Mucosa of stomach (tissue), 1 donor: ENCODE measurements around the gene SMCO4.
"Not testable (repeated sequence)": the region's sequence is repeated elsewhere in the genome, so short reads cannot be mapped to it uniquely, and the experiment has no call there.

Source experiments
- H3K27me3 ChIP-seq: one replicate; pipeline ENCODE4 v1.7.0; 2013; ENCODE audit warnings: mild to moderate bottlenecking, low read length; ENCODE audit not compliant: control insufficient read depth, insufficient read depth
- H3K36me3 ChIP-seq: one replicate; pipeline ENCODE4 v1.7.0; 2013; ENCODE audit warnings: low read length; ENCODE audit not compliant: control insufficient read depth, insufficient read depth
- H3K4me1 ChIP-seq: one replicate; pipeline ENCODE4 v1.7.0; 2013; ENCODE audit warnings: mild to moderate bottlenecking, low read length; ENCODE audit not compliant: control insufficient read depth, insufficient read depth
- H3K4me3 ChIP-seq: one replicate; pipeline ENCODE4 v1.7.0; 2013; ENCODE audit warnings: low read length
- H3K9ac ChIP-seq: one replicate; pipeline ENCODE4 v1.7.0; 2013; ENCODE audit warnings: mild to moderate bottlenecking, low read length, moderate library complexity
- H3K9me3 ChIP-seq: one replicate; pipeline ENCODE4 v1.7.0; 2013; ENCODE audit warnings: mild to moderate bottlenecking, low read length, moderate library complexity; ENCODE audit not compliant: control insufficient read depth
- donor health status: Pancreatic carcinoma.

The SMCO4 gene

DNA sequence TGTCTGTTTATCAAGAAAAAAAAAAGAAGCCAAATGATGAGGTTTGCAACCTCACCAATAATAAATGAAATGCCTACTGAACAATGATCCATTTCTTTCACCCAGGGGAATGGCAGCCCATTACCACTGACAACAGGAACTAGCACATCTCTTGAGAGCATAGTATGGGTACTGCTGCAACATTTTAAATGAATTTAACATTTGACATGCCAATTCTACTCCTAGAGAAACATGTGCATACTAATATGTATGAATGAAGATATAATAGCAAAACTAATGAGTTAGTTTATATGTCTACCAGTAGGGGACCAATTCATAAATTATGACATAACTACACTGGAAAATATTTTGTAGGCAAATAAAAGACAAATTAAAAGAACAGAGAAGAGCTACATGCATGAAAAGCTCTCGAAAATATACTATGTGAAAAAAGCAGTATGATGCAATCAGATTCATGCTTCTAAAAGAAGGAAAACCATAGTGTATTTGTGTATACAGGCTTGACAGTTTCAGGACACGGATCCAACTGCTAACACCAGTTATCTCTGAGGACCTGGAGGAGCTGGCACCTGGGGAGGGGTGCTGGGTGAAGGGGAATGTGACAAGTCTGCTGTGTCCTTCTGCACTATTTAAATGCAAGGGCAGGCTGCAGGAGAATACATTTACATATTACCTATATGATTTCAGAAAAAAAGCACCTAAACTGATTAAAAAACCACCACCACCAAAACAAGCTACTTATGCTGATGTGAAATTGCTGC lies 6.9 kb downstream of the SMCO4 start:
- Histone ChIP-seq H3K36me3 (no peaks in the 10 kb centered on the region), H3K27me3 (no peaks in the 10 kb centered on the region), H3K4me3 (no peak overlapping the region), H3K4me1 (peaks cover 19% of the 10 kb centered on the region), H3K9ac (no peak overlapping the region), H3K9me3 (no peaks in the 10 kb centered on the region)

DNA sequence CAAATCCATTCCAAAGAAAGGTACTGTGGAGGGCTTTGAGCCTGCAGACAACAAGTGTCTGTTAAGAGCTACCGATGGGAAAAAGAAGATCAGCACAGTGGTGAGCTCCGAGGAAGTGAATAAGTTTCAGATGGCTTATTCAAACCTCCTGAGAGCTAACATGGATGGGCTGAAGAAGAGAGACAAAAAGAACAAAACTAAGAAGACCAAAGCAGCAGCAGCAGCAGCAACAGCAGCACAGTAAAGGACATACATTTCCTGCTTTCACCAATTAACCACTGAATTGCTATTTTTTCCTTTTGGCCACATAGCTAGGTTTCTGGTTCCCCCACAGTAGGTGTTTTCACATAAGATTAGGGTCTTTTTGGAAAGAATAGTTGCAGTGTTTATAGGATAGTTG lies 7.6 kb downstream of the SMCO4 start:
- not testable (repeated sequence) for H3K9me3 ChIP-seq, H3K4me3 ChIP-seq, H3K27me3 ChIP-seq, H3K9ac ChIP-seq, H3K36me3 ChIP-seq
- H3K4me1 ChIP-seq = peaks cover 22% of the 10 kb centered on the region

DNA sequence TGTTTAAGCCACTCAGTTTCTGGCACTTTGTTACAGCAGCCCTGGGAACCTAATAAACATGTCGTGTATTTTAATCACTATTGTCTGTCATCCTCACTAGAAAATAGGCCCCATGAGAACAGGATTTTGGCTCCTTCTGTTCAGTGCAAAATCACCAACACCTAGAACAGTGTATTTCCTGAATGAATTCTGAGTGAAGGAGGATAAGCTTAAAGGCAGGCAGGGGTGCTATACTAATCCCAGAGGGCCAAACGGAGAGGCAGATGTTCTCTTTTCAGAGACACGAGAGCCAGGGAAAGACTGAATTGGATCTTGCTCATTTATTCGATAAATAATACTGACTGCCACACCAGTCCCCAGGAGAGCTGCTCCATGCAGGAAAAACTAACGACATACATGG lies 10.4 kb downstream of the SMCO4 start:
- no peaks in the 10 kb centered on the region for H3K9me3 ChIP-seq
- no peaks in the 10 kb centered on the region for H3K36me3 ChIP-seq
- H3K4me1 ChIP-seq = peaks cover 41% of the 10 kb centered on the region
- H3K27me3 ChIP-seq = no peaks in the 10 kb centered on the region
- H3K4me3 ChIP-seq = no peak overlapping the region
- H3K9ac ChIP-seq = no peak overlapping the region

DNA sequence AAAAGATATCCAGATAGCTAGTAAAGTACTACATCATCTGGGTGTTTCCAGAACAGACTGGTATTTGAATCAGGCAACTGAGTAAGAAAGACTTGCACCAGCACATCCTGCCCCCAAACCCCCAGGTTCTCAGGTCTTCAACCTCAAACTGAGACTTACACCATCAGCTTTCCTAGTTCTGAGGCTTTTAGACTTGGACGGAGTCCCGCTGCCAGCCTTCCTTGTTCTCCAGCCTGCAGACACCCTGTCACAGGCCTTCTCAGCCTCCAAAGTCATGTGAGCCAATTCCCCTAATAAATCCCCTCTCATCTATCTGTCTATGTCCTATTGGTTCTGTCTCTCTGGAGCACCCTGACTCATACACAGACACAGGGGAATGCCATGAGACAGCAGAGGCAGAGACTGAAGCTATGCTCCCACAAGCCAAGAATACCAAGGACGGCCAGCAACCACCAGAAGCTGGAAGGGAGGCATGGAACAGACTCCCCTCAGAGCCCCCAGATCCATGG lies 10.9 kb downstream of the SMCO4 start:
- Histone ChIP-seq H3K36me3 (no peaks in the 10 kb centered on the region), H3K9ac (no peak overlapping the region), H3K9me3 (no peaks in the 10 kb centered on the region), H3K4me3 (no peak overlapping the region), H3K27me3 (no peaks in the 10 kb centered on the region), H3K4me1 (peaks cover 36% of the 10 kb centered on the region)

DNA sequence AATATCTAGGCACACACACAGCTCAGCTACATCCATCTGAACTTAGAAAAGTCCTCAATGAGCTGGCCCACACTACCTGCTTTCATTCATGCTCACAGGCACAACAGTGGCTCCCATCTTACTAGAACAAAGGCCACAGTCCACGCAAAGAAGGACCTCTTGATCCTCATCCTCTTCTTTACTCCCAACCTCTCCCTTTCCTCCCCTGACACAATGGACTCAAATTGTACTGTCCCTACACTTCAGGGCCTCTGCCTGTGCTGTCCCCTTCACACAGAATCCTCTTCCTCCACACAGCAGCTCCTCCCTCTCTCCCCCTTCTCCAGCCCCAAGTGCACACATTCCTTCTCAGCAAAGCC lies 12.7 kb downstream of the SMCO4 start:
- H3K9ac ChIP-seq = peak overlapping the region; percentile 19
- H3K4me3 ChIP-seq = no peak overlapping the region
- no peaks in the 10 kb centered on the region for H3K36me3 ChIP-seq
- no peaks in the 10 kb centered on the region for H3K9me3 ChIP-seq
- no peaks in the 10 kb centered on the region for H3K27me3 ChIP-seq
- peaks cover 49% of the 10 kb centered on the region for H3K4me1 ChIP-seq

DNA sequence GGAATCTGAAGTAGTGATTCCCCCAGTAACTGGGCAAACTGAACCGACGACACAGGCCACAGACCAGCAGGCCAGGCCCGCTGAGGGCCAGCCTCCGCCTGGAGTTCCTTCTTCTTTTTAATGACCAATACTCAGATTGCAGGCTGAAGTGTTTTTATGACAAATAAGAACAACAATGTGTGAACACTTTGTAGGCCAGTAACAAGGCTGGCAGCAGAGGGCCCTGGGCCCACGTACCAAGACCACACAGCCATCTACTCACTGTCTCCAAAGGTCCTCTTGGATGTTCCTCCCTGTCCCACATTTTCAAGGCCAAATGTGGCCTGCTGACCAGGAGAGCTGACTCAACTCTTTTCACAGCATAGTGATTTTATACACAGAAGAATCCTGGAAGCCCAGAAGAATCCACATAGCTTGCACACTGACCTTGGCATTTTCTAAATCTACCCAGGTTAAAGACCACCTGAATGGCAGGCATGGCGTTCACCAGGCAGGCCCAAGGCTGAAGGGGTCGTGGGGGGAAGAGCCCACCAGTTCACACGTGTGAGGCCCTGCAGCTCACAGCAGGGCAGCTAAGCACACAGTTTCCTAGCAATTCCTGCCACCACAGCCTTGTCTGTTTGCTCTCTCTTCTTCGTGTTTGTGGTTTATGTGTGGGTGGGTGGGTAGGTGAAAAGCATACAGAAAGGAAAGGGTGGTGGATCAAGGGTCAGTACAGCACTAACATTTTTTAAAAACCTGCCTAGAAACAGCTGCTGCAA lies 13.3 kb downstream of the SMCO4 start:
- no peaks in the 10 kb centered on the region for H3K36me3 ChIP-seq
- no peak overlapping the region for H3K4me3 ChIP-seq
- peaks cover 55% of the 10 kb centered on the region for H3K4me1 ChIP-seq
- H3K9ac ChIP-seq = peak overlapping the region; percentile 19
- no peaks in the 10 kb centered on the region for H3K27me3 ChIP-seq
- H3K9me3 ChIP-seq = no peaks in the 10 kb centered on the region

DNA sequence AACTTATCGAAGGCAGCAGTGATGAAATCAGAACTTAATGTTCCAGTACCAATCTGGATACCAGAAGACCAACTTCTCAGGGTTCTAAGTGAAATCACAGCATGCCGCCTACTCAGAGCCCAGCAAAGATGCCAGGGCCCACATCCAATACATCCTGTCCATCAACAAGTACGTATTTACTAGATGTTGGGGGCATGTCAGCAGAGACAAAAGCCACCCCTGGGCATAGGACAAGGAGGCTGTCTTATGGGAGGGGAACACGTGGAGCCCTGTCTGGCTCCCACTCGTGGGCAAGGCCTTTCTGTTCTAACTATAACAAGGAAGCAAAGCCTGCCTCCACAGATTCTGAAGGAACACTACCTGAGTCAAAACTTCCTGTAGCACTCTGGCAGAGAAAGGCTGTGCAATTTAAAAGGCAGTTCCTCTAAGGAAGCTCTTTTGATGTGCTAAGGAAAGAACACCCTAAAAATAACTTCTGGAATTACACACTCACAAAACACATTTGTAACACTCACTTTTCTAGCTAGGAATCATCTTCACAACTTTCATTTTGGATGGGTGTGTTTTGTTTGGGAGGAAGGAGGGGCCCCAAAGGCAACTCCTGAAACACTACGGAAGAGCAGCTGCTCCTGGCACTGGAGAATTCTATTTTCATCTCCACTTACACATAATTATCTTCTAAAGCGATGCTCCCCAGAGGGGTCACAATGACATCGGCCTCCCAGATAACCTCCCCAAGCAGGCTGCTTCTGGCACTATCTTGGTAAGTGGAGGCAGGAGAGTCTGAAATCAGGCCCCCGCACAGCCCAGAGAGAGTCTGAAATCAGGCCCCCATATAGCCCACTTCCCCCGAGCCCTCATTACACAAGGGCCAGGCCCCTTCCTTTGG lies 14.2 kb downstream of the SMCO4 start:
- H3K9ac ChIP-seq = peak overlapping the region; percentile 19

DNA sequence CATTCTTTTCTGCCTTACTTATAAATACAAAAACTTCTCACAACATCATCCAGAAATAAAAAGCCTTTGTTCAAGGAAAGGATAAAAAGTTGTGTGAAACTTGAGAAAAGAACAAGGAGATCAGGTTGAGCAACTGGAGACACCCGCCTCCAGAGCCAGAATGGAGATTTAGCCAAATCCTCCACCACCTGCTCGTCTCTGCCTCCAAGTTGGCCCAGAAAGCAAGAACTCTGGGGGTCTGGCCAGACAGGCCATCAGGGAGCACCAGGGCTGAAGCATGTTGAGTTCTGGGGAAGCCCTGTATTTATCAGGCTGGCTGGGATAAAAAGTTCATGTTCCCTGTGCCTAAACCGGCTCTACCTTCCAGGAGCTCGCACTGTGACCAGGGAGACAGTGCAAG lies 14.9 kb downstream of the SMCO4 start:
- H3K9me3 ChIP-seq = no peaks in the 10 kb centered on the region
- no peaks in the 10 kb centered on the region for H3K27me3 ChIP-seq
- peaks cover 51% of the 10 kb centered on the region for H3K4me1 ChIP-seq
- no peak overlapping the region for H3K9ac ChIP-seq
- H3K4me3 ChIP-seq = no peak overlapping the region
- H3K36me3 ChIP-seq = no peaks in the 10 kb centered on the region

More for the DNA sequence above, 14.2 kb downstream of the SMCO4 start:
- no peak overlapping the region for H3K4me3 ChIP-seq
- no peaks in the 10 kb centered on the region for H3K36me3 ChIP-seq
- peaks cover 51% of the 10 kb centered on the region for H3K4me1 ChIP-seq
- no peaks in the 10 kb centered on the region for H3K27me3 ChIP-seq
- H3K9me3 ChIP-seq = no peaks in the 10 kb centered on the region

DNA sequence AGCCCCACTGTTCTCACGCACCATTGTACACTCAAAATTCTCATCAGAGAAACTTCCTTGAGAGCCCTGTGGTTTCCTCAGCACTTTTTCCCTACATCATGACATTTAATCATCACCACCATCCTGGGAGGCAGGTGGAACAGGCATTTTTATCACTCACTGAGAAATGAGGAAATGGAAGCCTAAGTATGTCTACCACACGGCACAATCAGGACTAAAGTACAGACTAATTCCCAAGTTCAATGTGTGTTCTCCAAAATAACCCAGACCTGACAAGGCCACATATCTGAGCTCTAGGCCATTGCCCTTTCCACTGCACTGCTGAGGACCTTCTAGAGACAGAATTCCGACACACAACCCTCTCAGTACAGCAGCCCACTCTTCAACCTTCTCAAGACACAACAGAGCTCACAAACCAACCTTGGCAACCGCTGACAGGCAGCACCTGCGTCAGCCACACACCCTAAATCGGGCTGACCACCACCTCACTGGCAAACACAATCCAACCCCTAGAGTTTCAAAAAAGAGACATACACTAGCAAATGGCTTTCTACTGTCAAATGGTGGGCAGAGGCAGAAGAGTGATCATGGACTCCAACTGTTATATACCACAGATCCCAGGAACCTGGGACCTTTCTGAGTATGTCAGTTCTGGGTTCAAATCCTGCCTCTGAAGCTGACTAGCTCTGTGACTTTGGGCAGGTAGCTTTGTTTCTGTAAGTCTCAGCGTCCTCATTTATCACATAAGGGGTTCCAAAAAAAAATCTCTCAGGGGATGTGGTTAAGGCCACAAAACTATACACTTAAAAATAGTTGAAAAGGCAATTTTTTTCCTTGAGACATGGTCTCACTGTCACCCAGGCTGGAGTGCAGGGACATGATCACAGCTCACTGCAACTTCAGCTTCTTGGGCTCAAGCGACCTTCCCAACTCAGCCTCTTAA lies 16.3 kb downstream of the SMCO4 start:
- Histone ChIP-seq H3K27me3 (no peaks in the 10 kb centered on the region), H3K4me1 (peaks cover 51% of the 10 kb centered on the region)

DNA sequence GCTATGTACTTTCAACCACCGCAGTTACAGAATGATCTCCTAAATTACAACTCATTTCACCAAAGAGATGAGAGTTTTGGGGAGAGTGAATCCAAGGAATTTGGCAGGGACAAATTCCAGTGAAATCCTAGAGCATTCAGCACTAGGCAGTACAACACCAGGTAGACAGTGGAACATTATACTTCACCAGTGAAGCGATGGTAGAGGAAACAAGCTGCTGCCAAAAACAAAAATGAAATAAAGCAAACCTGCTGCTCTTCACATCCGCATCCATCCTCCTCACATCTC lies 16.9 kb downstream of the SMCO4 start:
- no peak overlapping the region for H3K4me3 ChIP-seq
- no peaks in the 10 kb centered on the region for H3K27me3 ChIP-seq
- H3K9me3 ChIP-seq = no peaks in the 10 kb centered on the region
- peaks cover 51% of the 10 kb centered on the region for H3K4me1 ChIP-seq
- H3K9ac ChIP-seq = no peak overlapping the region
- no peaks in the 10 kb centered on the region for H3K36me3 ChIP-seq

More for the DNA sequence above, 16.3 kb downstream of the SMCO4 start:
- H3K9ac ChIP-seq = no peak overlapping the region
- H3K9me3 ChIP-seq = no peaks in the 10 kb centered on the region
- H3K4me3 ChIP-seq = no peak overlapping the region
- H3K36me3 ChIP-seq = no peaks in the 10 kb centered on the region

DNA sequence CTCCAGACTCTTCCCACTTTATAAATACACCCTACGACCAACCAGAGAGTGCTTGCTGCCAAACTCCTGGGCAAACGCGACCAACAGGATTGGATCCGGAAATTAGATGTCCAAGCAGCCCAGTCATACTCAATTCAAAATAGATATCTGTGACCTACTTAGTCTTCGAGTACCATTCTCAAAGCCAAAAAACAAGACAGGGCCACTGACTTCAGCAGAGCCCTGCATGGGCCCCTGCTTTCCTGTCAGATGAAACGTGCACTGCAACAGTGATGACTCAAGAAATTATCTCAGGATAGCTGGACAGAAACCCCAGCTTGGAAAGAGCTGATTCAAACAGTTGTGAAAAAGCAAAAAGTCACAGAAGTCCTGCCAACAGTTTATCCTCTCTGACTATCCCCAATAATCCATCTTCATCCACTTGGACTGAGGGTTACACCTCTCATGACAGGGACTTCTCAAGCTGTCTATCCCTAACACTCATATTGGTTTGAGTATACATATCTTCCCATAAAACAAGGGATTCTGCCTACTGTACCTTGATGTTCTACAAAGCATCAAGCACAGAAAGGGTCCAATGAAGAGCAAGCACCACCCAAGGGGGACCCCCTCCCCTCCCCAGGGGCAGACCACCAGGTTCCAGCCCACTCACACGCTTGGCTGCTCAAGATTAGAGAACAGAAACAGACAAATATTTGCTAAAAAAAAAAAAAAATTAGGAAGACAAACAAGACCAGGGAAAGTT lies 17.4 kb downstream of the SMCO4 start:
- Histone ChIP-seq H3K9me3 (no peaks in the 10 kb centered on the region), H3K4me1 (peaks cover 49% of the 10 kb centered on the region), H3K36me3 (no peaks in the 10 kb centered on the region), H3K9ac (no peak overlapping the region), H3K4me3 (no peak overlapping the region), H3K27me3 (no peaks in the 10 kb centered on the region)
